Measurements from ENCODE around the gene MCEMP1. TPM values are rescaled to one million over a fixed set of nuclear protein-coding genes. Genes with fewer than 3 reads are reported as not detected.

MCEMP1 gene
- total and polyA plus RNA-seq, 2 of the 13 experiments (the other 11 are each of a cell fraction or from before 2014, with no cell fraction given) = not detected

DNA sequence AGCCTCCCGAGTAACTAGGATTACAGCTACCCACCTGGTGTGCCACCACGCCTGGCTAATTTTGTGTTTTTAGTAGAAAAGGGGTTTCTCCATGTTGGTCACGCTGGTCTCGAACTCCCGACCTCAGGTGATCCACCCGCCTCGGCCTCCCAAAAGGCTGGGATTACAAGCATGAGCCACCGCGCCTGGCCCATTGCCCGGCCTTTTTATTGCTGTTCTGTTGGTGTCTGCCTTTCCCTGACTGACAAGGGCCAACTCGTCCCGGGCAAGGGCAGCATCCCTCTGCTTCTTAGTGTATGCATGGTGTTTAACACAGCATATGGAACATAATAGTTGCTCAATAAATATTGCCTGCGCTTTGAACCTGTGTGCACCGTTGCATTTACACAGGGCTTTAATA lies 14.2 kb upstream of the MCEMP1 start:
- 58% methylated on average over 14 of the region's 14 CpGs for WGBS (ENCODE audit: low lambda C conversion rate)
- FAIRE-seq = no peak
- CTCF ChIA-PET (ENCODE audit: low intra/inter-chr PET ratio, low total read pairs) = no interaction called here

More for the DNA sequence above, 14.2 kb upstream of the MCEMP1 start:
- POLR2A ChIA-PET = no interaction called here
- H3K79me2 ChIP-seq (ENCODE audit: insufficient read depth, low read length) = no peaks in the 10 kb centered on the region
- no peak overlapping the region for H3K9ac ChIP-seq (ENCODE audit: insufficient read depth, low read depth, low read length)
- H3K27me3 ChIP-seq (ENCODE audit: control insufficient read depth in 1 of 2, insufficient read depth in 2 of 2, low read length in 2 of 2) = peaks cover 0 to 3% of the 10 kb centered on the region in 2 experiments; a peak in 2 of 5 replicates
- intact Hi-C loops (cut with micrococcal nuclease; ENCODE audit: unreplicated experiment) (no loop called here), in situ Hi-C loops (cut with HindIII; ENCODE audit: extremely low pct_ligation_motif_present, low pct_unique_long_range_greater_than_20kb) (no loop called here)
- H3K4me2 ChIP-seq (ENCODE audit: low read depth, low read length) = no peak overlapping the region
- no peak overlapping the region for H3K4me3 ChIP-seq (replicated peaks in 1 of 3; ENCODE audit: insufficient read depth in 1 of 3, low read depth in 2 of 3, low read length in 3 of 3)
- no TSS peak for BruUV-seq (replicated peaks)
- no peaks in the 10 kb centered on the region for H3K36me3 ChIP-seq (replicated peaks in 1 of 2; ENCODE audit: control insufficient read depth in 1 of 2, insufficient read depth in 2 of 2, low read length in 2 of 2)
- no peak overlapping the region for H3K27ac ChIP-seq (ENCODE audit: extremely low read length, insufficient read depth, low read length)
- ATAC-seq (no peak), DNase-seq (ENCODE audit: low spot score) (no peak)
- no peaks in the 10 kb centered on the region for H3K9me3 ChIP-seq (ENCODE audit: low read length)
- H2AFZ ChIP-seq (ENCODE audit: low read length) = no peak overlapping the region
- H3K4me1 ChIP-seq (ENCODE audit: insufficient read depth, low read length) = no peaks in the 10 kb centered on the region
- TF ChIP-seq ZNF12 (CRISPR knock-in tag; IDR thresholded peaks at IDR 0.05) = no peak
- no peak for TF ChIP-seq SPEN (CRISPR knock-in tag; IDR thresholded peaks at IDR 0.05; ENCODE audit: low read depth)
- TF ChIP-seq, protein P1, sequence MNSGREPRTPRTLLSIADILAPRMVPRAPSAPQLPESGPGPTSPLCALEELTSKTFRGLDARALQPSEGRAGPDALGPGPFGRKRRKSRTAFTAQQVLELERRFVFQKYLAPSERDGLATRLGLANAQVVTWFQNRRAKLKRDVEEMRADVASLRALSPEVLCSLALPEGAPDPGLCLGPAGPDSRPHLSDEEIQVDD (CRISPR knock-in tag; IDR thresholded peaks at IDR 0.05; ENCODE audit: borderline replicate concordance) = no peak
- TF ChIP-seq HNRNPK (IDR thresholded peaks at IDR 0.05; ENCODE audit: low read depth, low read length, poor library complexity, severe bottlenecking) = no peak
- TF ChIP-seq ZFP36L2 (CRISPR knock-in tag; IDR thresholded peaks at IDR 0.05) = no peak
- TF ChIP-seq, protein P2, sequence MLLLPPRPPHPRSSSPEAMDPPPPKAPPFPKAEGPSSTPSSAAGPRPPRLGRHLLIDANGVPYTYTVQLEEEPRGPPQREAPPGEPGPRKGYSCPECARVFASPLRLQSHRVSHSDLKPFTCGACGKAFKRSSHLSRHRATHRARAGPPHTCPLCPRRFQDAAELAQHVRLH (CRISPR knock-in tag; IDR thresholded peaks at IDR 0.05; ENCODE audit: borderline replicate concordance, low read depth) = no peak
- TF ChIP-seq SMAD1 (CRISPR knock-in tag; IDR thresholded peaks at IDR 0.05; ENCODE audit: borderline replicate concordance, low read depth) = no peak
- TF ChIP-seq YEATS4 (CRISPR knock-in tag; IDR thresholded peaks at IDR 0.05; ENCODE audit: borderline replicate concordance) = no peak
- no peak for TF ChIP-seq DRAP1 (CRISPR knock-in tag; IDR thresholded peaks at IDR 0.05)
- TF ChIP-seq ZEB1 (IDR thresholded peaks at IDR 0.05; ENCODE audit: insufficient replicate concordance, low read depth) = no peak
- TF ChIP-seq ZSCAN25 (CRISPR knock-in tag; IDR thresholded peaks at IDR 0.05) = no peak
- TF ChIP-seq ZNF275 (CRISPR knock-in tag; IDR thresholded peaks at IDR 0.05; ENCODE audit: borderline replicate concordance) = no peak
- TF ChIP-seq IKZF4 (CRISPR knock-in tag; IDR thresholded peaks at IDR 0.05; ENCODE audit: borderline replicate concordance, low read depth, not compliant biosample characterization) = no peak
- H4K20me1 ChIP-seq (ENCODE audit: insufficient read depth, low read length) = no peaks in the 10 kb centered on the region

All from HepG2 (cell line).